Immature natural killer cell (primary cell): ENCODE results near the gene SAMD8. TPM values are rescaled to one million over a fixed set of nuclear protein-coding genes. Genes with fewer than 3 reads are reported as not detected.

Source experiments
- DNase-seq, 3 donors: peaks; one replicate each; pipeline ENCODE4 v3.0.0; 2022; ENCODE audit warnings: mixed read lengths in 1 of 3
- H3K27ac Mint-ChIP-seq, 6 donors: one replicate each; pipeline ENCODE4 v1.8.0; 2020; ENCODE audit warnings: mixed read lengths in 6 of 6, mild to moderate bottlenecking in 5 of 6, inconsistent platforms in 4 of 6, moderate library complexity in 3 of 6
- H3K27me3 Mint-ChIP-seq, 3 donors: one replicate each; pipeline ENCODE4 v1.8.0; 2020 to 2021; ENCODE audit warnings: low read depth in 3 of 3, mild to moderate bottlenecking in 3 of 3, mixed read lengths in 3 of 3, moderate library complexity in 3 of 3, inconsistent platforms in 1 of 3
- H3K36me3 Mint-ChIP-seq, 3 donors: one replicate each; pipeline ENCODE4 v1.8.0; 2020; ENCODE audit warnings: mixed read lengths in 3 of 3, inconsistent platforms in 2 of 3, mild to moderate bottlenecking in 2 of 3
- H3K4me1 Mint-ChIP-seq, 2 donors: one replicate each; pipeline ENCODE4 v1.8.0; 2020; ENCODE audit warnings: inconsistent platforms in 2 of 2, mild to moderate bottlenecking in 2 of 2, mixed read lengths in 2 of 2, moderate library complexity in 1 of 2
- H3K4me3 Mint-ChIP-seq, 5 donors: one replicate each; pipeline ENCODE4 v1.8.0; 2020; ENCODE audit warnings: mild to moderate bottlenecking in 5 of 5, mixed read lengths in 5 of 5, inconsistent platforms in 3 of 5, moderate library complexity in 3 of 5
- H3K9me3 Mint-ChIP-seq, 6 donors: one replicate each; pipeline ENCODE4 v1.8.0; 2020; ENCODE audit warnings: mild to moderate bottlenecking in 6 of 6, mixed read lengths in 6 of 6, inconsistent platforms in 4 of 6, moderate library complexity in 3 of 6
- polyA plus RNA-seq, 3 donors: library from polyadenylated mRNA; unstranded; fragments of 300-500 nt; fragmentation: Illumina TruSeq; gene quantifications; one replicate each; pipeline ENCODE4 v1.2.3, GENCODE V29; 2021

SAMD8 gene
- polyA plus RNA-seq, 3 donors from 2014 or later = 5.2 to 12.6 (median 9.8) TPM

DNA sequence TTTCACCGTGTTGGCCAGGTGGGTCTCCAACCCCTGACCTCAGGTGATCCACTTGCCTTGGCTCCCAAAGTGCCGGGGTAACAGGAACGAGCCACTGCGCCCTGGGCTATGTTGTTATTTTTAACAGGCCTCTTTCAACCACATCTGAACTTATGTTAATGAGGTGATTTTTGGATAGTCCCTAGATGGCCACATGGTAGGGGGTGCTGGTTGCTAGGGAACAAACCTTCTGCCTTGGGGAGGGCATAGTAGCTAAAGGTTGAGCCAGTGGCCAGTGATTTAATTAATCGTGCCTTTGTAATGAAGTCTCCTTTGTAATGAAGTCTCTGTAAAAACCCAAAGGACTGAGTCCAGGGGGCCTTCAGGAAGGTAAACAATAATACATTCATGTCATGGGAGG is 115.2 kb downstream of the SAMD8 start:
- no peak for DNase-seq
- Mint-ChIP-seq H3K9me3 (no peaks in the 10 kb centered on the region), H3K36me3 (peaks cover 9 to 44% (median 12%) of the 10 kb centered on the region in 3 donors), H3K4me1 (peaks cover 29 to 61% of the 10 kb centered on the region in 2 donors), H3K4me3 (no peak overlapping the region), H3K27me3 (peaks cover 1 to 6% (median 2%) of the 10 kb centered on the region in 3 donors), H3K27ac (peak overlapping the region in 3 of 6 donors; percentile 14 to 49 (median 40))

DNA sequence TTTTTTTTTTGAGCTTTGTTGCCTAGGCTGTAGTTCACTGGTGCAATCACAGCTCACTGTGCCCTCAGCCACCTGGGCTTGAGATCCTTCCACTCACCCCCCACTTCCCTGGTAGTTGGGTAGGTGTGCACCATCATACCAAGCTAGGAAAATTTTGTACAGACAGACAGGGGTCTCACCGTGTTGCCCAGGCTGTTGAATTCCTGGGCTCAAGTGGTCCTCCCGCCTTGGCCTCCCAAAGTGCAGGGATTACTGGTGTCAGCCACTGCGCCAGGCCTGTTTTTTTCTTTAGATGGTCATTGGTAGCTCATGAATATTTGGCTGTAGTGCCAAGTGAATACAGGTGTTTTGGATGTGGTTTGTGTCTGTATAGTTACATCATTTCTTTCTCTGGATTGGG is 116.8 kb downstream of the SAMD8 start:
- peaks cover 3 to 11% (median 7%) of the 10 kb centered on the region in 3 donors for H3K27me3 Mint-ChIP-seq
- H3K36me3 Mint-ChIP-seq = peaks cover 12 to 37% (median 15%) of the 10 kb centered on the region in 3 donors
- H3K9me3 Mint-ChIP-seq = no peaks in the 10 kb centered on the region
- H3K4me1 Mint-ChIP-seq = peaks cover 26 to 61% of the 10 kb centered on the region in 2 donors
- H3K27ac Mint-ChIP-seq = peak overlapping the region in 5 of 6 donors; percentile 46 to 89 (median 73)
- no peak overlapping the region for H3K4me3 Mint-ChIP-seq
- no peak for DNase-seq

GRCh38 chr10:75228834-75229233 is 117.4 kb downstream of the SAMD8 start:
- Mint-ChIP-seq H3K36me3 (peaks cover 10 to 37% (median 11%) of the 10 kb centered on the region in 3 donors), H3K4me1 (peaks cover 27 to 56% of the 10 kb centered on the region in 2 donors), H3K27me3 (peaks cover 3 to 11% (median 7%) of the 10 kb centered on the region in 3 donors), H3K27ac (peak overlapping the region; percentile 12 to 89 (median 72)), H3K9me3 (no peaks in the 10 kb centered on the region), H3K4me3 (no peak overlapping the region)
- DNase-seq = no peak

- Mint-ChIP-seq H3K4me1 (peaks cover 24 to 44% of the 10 kb centered on the region in 2 donors), H3K36me3 (peaks cover 7 to 29% (median 10%) of the 10 kb centered on the region in 3 donors), H3K9me3 (no peaks in the 10 kb centered on the region), H3K4me3 (no peak overlapping the region), H3K27ac (peak overlapping the region; percentile 25 to 96 (median 74)), H3K27me3 (peaks cover 3 to 11% (median 7%) of the 10 kb centered on the region in 3 donors)
- no peak for DNase-seq
Measured at GRCh38 chr10:75229971-75230370, 118.5 kb downstream of the SAMD8 start.

DNA sequence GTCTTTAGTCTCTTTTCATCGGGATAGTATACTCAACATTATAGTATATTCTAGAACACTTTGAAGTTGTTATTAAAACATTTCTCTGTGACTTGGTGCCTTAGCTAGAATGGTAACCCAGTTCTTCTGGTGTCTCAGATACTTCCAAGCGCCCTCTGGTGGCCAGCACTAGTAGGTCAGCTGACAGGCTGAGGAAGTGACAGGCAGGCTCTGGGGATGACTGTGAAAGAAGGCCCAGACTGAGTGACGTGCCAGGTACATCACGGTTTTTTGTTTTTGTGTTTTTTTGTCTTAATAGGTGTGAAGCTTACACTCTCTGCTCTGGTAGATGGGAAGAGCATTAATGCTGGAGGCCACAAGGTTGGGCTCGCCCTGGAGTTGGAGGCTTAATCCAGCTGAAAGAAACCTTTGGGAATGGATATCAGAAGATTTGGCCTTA is 119.2 kb downstream of the SAMD8 start:
- peaks cover 7 to 25% (median 10%) of the 10 kb centered on the region in 3 donors for H3K36me3 Mint-ChIP-seq
- no peaks in the 10 kb centered on the region for H3K9me3 Mint-ChIP-seq
- peaks cover 23 to 38% of the 10 kb centered on the region in 2 donors for H3K4me1 Mint-ChIP-seq
- H3K27ac Mint-ChIP-seq = peak overlapping the region; percentile 83 to 96 (median 92)
- no peak overlapping the region for H3K4me3 Mint-ChIP-seq
- peaks cover 3 to 11% (median 7%) of the 10 kb centered on the region in 3 donors for H3K27me3 Mint-ChIP-seq
- DNase-seq = peak; percentile 84 to 88 (median 85)

Other genes starting within 250 kb of the SAMD8 start
- gene VDAC2, start 99.1 kb downstream of the SAMD8 start, polyA plus RNA-seq = 100 to 1,000 TPM; 126 to 191 (median 148) TPM
- 10 to 100 TPM; 27.5 to 47.5 (median 42.8) TPM for gene COMTD1, start 124.3 kb downstream of the SAMD8 start, polyA plus RNA-seq